AG08395 (cell line): ENCODE results near the gene RNF223.
"Not testable (repeated sequence)": the region's sequence is repeated elsewhere in the genome, so short reads cannot be mapped to it uniquely, and the experiment has no call there.

Experiments
- DNase-seq: peaks from one replicate; pipeline ENCODE4 v3.0.0; 2012; ENCODE audit warnings: mixed read lengths, low spot score

RNF223 gene

DNA sequence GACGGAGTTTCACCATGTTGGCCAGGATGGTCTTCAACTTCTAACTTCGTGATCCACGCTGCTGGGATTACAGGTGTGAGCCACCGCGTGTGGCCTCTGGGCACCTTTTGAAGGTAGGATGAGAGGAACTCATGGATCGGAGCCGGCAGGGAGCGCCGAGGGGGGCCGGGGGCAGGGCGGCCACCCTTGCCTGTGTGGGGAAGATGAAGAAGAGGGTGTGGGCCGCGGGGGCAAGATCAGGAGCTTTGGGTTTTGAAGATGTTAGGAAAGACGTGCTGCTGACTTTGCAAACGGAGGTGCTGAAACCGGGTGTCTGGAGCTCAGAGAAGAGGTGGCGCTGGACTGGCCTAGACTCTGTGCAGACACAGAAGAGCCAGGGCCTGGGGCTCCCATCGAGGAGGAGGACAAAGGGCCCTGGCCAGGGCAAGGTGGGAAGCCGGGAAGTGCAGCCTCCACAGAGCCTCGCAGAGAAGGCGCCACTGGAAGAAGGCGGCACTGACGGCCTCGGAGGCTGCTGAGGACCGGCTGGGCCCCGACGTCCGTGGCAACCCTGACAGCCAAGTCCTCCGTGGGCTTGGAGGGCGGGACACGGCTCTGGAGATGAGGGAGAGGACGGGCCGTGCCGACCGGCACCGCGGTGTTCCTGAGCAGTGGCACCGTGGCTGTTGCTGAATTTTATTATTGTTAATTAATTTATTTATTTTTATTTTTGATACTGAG is 13.7 kb downstream of the RNF223 start:
- DNase-seq: no peak

DNA sequence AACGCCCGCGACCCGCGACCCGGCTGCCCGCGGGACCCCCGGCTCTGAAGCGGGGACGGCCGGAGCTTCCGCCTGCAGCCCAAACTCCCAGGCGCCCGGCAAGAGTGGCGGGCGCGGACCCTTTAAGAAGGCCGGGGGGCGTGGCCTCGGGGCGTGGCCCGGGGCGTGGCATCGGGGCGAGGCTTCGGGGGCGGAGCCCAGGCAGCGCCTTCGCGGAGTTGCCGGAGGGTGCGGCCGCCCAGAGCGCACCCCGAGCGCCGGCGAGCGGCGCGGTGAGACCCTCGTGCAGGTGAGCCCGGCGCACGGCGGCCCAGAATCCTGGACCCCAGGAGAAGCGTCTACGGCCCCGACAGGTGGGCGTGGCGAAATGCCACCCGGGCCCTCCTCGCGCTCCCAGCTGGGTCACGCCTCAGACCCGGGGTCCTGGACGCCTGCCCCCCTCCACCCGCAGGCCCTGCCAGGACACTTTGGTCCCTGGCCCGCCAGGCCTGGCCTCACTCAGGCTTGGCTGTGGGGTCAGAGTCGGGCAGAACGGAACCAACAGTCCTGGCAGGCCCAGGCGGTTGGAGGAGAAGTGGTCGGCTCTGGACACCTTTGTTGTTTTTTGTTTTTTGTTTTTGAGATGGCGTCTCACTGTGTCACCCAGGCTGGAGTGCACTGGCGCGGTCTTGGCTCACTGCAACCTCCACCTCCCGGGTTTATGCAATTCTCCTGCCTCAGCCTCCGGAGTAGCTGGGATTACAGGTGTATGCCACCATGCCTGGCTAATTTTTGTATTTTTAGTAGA is 14.4 kb downstream of the RNF223 start:
- peak; percentile 96 for DNase-seq

DNA sequence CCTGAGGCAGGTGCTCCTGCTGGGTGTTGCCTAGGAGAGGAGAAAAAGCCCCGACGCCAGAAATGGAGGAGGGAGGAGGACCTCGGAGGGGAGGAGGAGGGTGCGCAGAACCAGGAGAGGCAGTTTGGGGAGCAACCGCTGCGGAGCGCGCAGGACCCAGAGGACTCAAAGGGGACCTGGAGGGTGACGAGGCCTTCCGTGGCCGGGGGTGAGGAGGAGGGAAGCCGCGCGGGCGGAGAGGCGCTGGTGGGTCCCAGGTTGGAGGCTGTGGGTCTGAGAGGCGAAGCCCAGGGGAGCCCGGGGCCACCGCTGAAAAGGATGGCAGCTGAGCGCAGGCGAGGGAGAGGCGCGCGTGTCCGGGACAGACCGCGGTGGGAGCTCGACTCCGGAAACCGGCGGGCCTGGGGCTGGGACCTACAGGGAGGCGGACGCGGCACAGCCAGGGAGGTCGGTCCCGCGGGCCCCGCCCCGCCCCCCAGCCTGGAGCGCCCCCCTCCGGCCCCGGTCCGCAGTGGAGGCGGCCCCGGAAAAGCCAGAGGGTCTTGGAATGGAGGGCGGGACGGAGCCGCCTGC is 15.1 kb downstream of the RNF223 start:
- DNase-seq: no peak

DNA sequence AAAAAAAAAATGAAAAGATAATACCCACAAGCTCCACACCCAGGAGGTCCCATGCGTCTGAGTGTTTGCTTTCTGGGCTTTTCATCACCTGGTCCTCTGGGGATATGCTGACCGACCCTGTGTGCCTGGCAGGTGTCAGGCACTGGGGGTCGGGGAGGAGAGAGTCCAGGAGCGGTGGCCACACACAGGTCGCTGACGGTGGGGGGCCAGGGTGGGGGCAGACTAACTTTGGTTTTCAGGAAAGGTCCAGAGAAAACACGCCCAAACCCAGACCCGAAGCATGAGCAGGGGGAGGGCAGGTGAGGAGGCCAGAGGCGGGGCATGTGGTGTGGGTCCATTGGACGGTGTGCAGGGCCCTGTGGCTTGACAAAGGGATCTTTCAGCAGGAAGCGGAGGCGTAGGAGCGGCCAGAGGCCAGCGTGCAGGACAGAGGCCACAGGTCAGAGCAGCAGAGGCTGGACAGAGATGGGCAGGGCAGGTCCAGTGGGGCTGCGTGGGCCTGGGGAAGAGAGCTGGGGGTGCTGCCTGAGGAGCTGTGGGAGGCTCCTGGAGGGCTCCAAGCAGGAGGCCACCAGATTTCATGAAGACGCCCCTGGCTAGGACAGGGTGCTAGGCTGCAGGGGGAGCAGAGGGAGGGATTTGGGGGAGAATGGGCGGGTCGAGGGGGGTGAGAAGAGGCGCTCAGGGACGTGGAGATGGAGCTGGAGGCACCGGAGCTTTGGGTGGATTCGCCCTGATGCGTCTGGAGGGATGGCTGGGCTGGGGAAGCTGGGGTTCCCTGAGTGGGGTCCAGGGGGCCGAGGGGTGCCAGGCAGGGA is 15.8 kb downstream of the RNF223 start:
- DNase-seq: no peak

DNA sequence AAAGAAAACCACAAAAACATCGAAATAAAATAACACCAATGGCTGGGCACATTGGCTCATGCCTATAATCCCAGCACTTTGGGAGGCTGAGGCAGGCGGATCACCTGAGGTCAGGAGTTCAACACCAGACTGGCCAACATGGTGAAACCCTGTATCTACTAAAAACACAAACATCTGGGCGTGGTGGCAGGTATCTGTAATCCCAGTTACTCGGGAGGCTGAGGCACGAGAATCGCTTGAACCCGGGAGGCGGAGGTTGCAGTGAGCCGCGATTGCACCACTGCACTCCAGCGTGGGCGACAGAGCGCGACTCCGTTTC is 16.4 kb downstream of the RNF223 start:
- DNase-seq: not testable (repeated sequence)

DNA sequence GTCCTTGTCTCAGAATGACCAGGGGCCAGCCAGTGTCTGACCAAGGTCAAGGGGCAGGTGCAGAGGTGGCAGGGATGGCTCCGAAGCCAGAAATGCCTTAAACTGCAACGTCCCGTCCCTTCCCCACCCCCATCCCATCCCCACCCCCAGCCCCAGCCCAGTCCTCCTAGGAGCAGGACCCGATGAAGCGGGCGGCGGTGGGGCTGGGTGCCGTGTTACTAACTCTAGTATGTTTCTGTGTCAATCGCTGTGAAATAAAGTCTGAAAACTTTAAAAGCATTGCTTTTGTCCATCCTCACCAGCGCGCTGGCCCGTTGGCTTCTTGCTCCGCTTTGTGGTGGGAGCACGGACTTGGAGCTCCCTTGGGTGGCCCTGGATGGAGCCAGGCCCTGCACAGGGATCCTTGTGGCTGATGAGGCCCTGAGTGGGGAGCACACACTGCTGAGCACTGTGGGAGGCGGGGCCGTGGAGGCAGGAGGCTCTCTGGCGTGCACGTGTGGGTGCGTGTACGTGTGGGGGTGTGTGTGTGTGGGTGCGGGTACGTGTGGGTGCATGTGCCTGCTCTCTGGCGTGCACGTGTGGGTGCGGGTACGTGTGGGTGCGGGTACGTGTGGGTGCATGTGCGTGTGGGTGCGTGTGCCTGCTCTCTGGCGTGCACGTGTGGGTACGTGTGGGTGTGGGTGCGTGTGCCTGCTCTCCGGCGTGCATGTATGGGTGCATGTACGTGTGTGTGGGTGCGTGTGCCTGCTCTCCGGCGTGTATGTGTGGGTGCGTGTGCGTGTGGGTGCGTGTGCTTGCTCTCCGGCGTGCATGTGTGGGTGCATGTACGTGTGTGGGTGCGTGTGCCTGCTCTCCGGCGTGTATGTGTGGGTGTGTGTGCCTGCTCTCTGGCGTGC is 18.0 kb downstream of the RNF223 start:
- no peak for DNase-seq

DNA sequence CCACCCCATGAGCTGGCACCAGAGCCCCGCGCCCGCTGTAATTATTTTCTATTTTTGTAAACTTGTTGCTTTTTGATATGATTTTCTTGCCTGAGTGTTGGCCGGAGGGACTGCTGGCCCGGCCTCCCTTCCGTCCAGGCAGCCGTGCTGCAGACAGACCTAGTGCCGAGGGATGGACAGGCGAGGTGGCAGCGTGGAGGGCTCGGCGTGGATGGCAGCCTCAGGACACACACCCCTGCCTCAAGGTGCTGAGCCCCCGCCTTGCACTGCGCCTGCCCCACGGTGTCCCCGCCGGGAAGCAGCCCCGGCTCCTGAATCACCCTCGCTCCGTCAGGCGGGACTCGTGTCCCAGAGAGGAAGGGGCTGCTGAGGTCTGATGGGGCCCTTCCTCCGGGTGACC is 19.1 kb downstream of the RNF223 start:
- no peak for DNase-seq

DNA sequence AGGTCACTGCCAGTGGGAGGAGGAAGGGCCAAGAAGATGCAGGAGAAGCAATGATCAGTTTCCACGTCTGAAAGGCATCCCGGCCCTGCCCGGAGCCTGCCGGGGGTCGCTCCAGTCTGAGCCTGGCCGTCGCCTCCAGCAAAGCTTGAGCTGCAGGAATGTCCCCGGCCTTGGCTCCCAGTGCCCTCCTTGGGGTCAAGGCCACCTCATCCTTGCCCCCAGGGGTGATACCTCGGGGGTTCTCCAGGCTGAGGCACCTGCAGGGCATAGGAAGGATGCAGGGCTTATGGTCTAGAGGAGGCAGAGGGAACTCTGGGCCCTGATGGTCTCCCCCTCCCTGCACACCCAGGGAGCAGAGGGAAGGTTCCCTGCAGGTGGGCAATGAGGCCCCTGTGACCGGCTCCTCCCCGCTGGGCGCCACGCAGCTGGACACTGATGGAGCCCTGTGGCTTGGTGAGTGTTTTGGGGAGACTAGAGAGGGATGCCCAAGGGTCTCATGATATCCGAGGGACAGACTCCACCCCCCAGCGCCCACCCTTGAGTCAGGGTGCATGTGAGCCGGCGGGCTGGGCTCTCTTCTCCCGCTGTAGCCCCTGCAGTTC is 19.9 kb downstream of the RNF223 start:
- DNase-seq: no peak

DNA sequence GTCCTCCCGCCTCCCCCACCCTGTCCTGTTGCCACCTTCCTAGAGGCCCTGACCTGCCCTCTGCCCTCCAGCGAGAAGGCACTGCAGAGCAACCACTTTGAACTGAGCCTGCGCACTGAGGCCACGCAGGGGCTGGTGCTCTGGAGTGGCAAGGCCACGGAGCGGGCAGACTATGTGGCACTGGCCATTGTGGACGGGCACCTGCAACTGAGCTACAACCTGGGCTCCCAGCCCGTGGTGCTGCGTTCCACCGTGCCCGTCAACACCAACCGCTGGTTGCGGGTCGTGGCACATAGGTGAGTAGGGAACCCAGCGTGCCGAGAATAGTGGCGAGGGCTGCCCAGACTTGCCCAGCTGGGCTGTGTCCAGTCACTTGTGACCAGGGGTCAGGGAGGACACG is 20.4 kb downstream of the RNF223 start:
- no peak for DNase-seq

DNA sequence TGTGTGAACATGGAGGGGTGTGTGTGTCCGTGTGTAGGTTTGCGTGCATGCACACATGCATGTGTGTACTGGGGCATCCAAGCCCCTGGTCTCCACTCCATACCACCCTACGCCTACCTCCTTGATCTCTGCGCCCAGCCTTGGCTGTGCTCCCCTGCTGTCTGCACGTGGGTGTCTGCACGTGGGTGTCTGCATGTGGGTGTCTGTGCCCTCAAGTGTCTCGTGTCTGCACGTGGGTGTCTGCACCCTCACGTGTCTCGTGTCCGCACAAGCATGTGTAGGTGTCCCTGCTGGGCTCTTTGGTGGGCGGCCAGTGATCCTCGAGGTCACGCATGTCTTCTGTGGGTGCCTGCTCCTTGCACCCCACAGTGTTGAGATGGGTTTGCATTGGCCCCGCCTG is 21.1 kb downstream of the RNF223 start:
- no peak for DNase-seq

DNA sequence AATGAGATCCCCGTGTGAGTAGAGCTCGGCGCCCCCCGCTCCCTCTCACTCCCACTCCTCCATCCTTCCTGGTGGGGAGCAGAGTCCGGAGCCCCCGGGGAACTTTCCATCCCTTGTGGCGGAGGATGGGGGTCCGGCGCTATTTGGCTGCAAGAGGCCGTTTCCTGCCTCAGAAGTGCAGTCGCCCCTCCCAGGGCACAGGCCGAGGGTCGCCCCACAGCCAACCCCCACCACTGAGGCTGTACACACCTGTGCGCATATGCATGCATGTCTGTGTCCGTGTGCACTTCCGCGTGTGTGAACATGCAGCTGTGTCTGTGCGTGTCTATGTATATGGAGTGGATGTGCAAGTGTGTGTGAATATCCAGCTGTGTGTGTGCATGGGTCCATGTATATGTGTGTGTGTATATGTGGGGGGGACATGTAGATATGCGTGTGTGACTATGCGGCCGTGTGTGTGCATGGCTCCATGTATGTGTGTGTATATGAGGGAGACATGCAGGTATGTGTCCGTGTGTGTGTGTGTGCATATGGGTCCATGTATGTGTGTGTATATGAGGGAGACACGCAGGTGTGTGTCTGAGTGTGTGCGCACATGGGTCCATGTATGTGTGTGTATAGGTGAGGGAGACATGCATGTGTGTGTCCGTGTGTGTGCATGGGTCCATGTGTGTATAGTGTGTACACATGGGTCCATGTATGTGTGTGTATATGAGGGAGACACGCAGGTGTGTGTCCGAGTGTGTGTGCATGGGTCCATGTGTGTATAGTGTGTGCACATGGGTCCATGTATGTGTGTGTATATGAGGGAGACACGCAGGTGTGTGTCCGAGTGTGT is 21.9 kb downstream of the RNF223 start:
- DNase-seq: no peak

DNA sequence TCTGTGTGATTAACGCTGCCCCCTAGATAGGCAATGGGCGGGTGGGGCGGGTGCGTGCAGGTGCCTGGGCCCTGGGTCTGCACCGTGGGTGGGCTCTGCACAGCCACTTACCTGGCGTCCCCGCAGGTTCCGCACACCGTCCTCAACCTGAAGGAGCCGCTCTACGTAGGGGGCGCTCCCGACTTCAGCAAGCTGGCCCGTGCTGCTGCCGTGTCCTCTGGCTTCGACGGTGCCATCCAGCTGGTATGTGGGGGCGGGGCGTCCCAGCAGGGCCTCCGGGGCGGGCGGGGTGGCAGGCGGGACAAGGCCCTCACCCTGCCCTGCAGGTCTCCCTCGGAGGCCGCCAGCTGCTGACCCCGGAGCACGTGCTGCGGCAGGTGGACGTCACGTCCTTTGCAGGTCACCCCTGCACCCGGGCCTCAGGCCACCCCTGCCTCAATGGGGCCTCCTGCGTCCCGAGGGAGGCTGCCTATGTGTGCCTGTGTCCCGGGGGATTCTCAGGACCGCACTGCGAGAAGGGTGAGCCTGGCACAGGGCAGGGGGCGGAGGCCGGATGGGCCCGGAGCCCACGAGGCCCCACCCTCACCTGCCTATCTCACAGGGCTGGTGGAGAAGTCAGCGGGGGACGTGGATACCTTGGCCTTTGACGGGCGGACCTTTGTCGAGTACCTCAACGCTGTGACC is 22.8 kb downstream of the RNF223 start:
- DNase-seq: no peak

DNA sequence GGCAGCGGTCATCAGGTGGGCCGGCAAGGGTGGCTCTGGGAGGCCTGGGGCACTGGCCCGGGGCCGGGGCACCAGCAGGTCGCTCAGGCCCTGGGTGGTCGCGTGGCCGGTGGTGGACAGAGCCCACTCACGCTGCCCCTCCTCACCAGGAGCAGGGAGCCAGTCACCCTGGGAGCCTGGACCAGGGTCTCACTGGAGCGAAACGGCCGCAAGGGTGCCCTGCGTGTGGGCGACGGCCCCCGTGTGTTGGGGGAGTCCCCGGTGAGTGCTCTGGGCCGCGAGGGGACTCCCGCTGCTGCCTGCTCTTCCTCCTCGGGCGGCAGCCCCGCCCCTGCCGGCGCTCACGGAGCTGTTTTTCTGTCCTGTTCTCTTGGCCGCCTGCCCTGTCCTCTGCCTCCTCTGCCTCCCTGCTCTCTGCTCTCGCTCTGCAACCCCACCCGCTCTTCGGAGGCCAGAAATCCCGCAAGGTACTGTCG is 23.5 kb downstream of the RNF223 start:
- DNase-seq: no peak

DNA sequence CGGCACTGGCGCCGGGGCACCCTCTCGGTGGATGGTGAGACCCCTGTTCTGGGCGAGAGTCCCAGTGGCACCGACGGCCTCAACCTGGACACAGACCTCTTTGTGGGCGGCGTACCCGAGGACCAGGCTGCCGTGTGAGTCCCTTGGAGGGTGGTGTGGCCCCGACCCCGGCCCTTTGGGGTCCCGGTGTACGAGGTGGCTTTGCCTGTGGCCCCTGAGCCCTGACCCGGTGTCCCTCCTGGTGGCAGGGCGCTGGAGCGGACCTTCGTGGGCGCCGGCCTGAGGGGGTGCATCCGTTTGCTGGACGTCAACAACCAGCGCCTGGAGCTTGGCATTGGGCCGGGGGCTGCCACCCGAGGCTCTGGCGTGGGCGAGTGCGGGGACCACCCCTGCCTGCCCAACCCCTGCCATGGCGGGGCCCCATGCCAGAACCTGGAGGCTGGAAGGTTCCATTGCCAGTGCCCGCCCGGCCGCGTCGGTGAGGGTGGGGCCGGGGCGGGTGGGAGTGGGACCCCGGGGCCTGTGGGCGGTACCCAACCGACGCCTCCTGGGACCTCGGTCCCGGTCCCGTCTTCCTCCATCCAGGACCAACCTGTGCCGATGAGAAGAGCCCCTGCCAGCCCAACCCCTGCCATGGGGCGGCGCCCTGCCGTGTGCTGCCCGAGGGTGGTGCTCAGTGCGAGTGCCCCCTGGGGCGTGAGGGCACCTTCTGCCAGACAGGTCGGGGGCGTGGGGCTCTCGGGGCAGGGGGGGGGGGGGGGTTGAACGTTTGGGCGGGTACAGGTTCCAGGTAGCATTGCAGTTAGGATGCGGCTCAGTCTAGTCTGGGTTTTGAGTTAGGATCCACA is 24.6 kb downstream of the RNF223 start:
- DNase-seq: no peak

DNA sequence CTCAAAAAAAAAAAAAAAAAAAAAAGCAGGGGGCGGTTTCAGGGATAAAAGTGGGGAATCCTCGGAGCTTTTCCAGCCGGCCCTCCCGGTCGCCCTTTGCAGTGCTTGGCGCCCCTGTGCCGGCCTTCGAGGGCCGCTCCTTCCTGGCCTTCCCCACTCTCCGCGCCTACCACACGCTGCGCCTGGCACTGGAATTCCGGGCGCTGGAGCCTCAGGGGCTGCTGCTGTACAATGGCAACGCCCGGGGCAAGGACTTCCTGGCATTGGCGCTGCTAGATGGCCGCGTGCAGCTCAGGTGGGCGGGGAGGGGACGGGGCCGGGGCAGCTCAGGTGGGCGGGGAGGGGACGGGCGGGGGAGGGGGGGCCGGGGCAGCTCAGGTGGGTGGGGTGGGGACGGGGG is 25.3 kb downstream of the RNF223 start:
- DNase-seq: no peak

DNA sequence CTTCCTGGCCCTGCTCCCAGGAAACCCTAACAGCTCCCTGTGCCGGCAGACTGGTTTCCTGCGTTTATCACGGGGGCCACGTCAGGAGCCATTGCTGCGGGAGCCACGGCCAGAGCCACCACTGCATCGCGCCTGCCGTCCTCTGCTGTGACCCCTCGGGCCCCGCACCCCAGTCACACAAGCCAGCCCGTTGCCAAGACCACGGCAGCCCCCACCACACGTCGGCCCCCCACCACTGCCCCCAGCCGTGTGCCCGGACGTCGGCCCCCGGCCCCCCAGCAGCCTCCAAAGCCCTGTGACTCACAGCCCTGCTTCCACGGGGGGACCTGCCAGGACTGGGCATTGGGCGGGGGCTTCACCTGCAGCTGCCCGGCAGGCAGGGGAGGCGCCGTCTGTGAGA is 26.1 kb downstream of the RNF223 start:
- no peak for DNase-seq

DNA sequence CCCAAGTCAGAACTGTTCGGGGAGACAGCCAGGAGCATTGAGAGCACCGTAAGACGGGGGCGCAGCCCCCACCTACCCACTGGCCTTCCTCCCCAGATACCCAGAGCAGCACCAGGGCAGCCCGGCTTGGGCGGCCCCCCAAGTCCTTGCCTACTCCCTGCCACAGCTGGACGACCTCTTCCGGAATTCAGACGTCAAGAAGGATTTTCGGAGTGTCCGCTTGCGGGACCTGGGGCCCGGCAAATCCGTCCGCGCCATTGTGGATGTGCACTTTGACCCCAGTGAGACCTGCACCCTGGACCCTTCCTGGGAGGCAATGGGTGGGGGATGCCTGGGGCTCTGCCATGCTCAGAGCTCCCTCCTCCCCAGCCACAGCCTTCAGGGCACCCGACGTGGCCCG is 26.7 kb downstream of the RNF223 start:
- DNase-seq: no peak

DNA sequence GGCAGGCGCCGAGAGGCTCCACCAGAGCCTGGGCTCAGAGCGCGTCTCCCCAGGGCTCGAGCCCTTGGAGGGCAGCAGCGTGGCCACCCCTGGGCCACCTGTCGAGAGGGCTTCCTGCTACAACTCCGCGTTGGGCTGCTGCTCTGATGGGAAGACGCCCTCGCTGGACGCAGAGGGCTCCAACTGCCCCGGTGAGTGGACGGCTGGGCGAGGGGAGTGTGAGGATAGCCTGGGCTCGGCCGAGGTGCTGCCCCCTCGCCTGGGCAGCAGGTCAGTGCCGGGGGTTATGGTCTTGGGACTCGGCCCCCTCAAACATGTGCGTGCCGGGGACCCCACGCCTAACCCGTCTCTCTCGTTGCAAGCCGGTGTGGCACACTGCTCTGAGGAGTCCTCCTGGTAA is 27.3 kb downstream of the RNF223 start:
- no peak for DNase-seq

DNA sequence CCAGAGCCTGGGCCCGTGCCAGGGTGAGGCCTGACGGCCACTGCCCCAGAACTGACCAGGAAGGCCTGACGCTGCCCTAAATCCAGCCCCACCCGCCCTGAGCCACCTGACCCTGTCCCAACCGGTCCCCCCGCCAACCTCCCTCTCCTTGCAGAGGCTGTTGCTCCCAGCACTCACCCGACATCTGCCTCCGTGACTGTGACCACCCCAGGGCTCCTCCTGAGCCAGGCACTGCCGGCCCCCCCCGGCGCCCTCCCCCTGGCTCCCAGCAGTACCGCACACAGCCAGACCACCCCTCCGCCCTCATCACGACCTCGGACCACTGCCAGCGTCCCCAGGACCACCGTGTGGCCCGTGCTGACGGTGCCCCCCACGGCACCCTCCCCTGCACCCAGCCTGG is 27.9 kb downstream of the RNF223 start:
- DNase-seq: no peak
